22Rv1 (cell line): ENCODE data around the gene UVRAG.

Experiments
- ZFX ChIP-seq: fragments of 450-650 bp; IDR thresholded peaks from 2 replicates; pipeline ENCODE4 v1.6.1; 2017; ENCODE audit warnings: antibody characterized with exemption, borderline replicate concordance
- TF ChIP-seq, protein P1 (sequence below): fragments of 450-650 bp; IDR thresholded peaks from 2 replicates; pipeline ENCODE4 v1.5.1; 2017; ENCODE audit warnings: mild to moderate bottlenecking

DNA sequence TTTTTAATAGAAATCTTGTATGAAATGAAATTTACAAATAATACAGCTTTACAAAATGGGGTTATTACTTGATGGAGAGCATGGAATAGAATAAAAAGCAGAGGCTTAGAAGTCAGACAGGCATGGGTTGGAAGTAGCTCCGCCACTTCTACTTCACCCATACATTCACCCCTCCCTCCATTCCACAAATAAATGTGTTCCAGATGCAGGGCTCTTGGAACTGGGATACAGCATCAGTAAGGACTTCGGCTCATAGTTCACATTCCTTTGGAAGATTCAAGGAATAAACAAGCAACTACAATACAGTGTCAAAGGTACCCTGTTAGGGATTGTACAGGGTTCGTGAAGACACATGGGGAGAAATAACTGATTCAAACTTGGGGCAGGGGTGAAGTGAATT lies 234.5 kb downstream of the UVRAG start:
- TF ChIP-seq, protein P1, sequence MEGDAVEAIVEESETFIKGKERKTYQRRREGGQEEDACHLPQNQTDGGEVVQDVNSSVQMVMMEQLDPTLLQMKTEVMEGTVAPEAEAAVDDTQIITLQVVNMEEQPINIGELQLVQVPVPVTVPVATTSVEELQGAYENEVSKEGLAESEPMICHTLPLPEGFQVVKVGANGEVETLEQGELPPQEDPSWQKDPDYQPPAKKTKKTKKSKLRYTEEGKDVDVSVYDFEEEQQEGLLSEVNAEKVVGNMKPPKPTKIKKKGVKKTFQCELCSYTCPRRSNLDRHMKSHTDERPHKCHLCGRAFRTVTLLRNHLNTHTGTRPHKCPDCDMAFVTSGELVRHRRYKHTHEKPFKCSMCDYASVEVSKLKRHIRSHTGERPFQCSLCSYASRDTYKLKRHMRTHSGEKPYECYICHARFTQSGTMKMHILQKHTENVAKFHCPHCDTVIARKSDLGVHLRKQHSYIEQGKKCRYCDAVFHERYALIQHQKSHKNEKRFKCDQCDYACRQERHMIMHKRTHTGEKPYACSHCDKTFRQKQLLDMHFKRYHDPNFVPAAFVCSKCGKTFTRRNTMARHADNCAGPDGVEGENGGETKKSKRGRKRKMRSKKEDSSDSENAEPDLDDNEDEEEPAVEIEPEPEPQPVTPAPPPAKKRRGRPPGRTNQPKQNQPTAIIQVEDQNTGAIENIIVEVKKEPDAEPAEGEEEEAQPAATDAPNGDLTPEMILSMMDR, result no peak
- no peak for TF ChIP-seq ZFX
